ENCODE results near the gene ICAM2. TPM values are rescaled to one million over a fixed set of nuclear protein-coding genes. Genes with fewer than 3 reads are reported as not detected.

Gene ICAM2
- total RNA-seq, 4 donors from 2014 or later, result 39.7 to 82.4 (median 56.3) TPM

DNA sequence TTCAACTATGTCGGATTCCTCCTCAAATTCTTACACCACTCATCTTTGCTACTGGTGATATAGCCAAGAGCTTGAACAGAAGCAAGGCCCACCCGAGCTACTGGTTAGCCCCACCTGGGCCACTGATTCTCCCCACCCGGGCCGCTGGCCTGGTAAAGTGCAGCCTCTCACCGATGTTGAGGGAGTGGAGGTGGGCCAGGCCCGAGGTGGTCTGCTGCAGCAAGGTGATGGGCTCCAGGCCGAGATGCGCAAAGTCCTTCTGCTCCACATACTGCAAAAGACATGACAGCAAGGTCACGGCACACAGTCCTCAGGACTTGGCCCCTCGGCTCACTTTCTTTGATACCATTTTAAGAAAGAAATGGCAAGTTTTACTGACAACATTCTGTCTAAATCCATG, 32.7 kb upstream of the ICAM2 start:
- in situ Hi-C loops (cut with MboI; ENCODE audit: low sequenced_read_pairs in 4 of 4), result loop anchor here in 1 of 4 donors (25.0 kb wide), 1 partner anchor 234 kb away; no protein-coding TSS in a partner anchor
- H3K36me3 ChIP-seq, result peaks cover 0 to 82% of the 10 kb centered on the region in 2 donors

DNA sequence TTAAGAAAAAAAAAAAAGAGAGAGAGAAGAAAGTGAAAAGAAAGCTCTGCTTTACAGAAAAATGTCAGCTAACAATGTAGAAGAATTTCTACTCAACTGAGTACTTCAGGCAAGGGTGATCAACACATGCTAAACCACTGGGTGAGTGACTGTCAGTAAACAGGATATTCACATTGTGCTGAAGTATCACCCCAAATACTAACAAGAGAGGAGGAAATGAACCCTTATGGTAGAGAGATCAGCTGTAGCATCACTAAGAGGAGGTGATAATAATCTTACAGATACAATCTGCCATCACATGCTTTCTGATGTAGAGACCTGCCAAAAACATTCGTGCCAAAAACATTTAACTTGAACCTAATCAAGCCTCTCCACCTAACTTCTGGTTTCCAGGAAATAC, 30.7 kb upstream of the ICAM2 start:
- TF ChIP-seq, protein P1, sequence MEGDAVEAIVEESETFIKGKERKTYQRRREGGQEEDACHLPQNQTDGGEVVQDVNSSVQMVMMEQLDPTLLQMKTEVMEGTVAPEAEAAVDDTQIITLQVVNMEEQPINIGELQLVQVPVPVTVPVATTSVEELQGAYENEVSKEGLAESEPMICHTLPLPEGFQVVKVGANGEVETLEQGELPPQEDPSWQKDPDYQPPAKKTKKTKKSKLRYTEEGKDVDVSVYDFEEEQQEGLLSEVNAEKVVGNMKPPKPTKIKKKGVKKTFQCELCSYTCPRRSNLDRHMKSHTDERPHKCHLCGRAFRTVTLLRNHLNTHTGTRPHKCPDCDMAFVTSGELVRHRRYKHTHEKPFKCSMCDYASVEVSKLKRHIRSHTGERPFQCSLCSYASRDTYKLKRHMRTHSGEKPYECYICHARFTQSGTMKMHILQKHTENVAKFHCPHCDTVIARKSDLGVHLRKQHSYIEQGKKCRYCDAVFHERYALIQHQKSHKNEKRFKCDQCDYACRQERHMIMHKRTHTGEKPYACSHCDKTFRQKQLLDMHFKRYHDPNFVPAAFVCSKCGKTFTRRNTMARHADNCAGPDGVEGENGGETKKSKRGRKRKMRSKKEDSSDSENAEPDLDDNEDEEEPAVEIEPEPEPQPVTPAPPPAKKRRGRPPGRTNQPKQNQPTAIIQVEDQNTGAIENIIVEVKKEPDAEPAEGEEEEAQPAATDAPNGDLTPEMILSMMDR (IDR thresholded peaks at IDR 0.05 in 4 of 5, conservative IDR thresholded peaks at IDR 0.05 in 1 of 5), result no peak
- no peak for TF ChIP-seq POLR2A (IDR thresholded peaks at IDR 0.05)
- H3K27me3 ChIP-seq, result no peaks in the 10 kb centered on the region
- H3K4me3 ChIP-seq, result no peak overlapping the region
- intact Hi-C loops (cut with DNase I; ENCODE audit: low total_unique reads) (no loop called here), in situ Hi-C loops (cut with MboI; ENCODE audit: low sequenced_read_pairs in 4 of 4) (loop anchor here in 1 of 4 donors (25.0 kb wide), 1 partner anchor 236 kb away; no protein-coding TSS in a partner anchor)
- no peaks in the 10 kb centered on the region for H3K4me1 ChIP-seq
- peaks cover 0 to 87% of the 10 kb centered on the region in 2 donors for H3K36me3 ChIP-seq
- ATAC-seq (no peak), DNase-seq (no peak)
- no peak overlapping the region for H3K27ac ChIP-seq
- no peaks in the 10 kb centered on the region for H3K9me3 ChIP-seq

More for the DNA sequence above, 32.7 kb upstream of the ICAM2 start:
- Histone ChIP-seq H3K27me3 (no peaks in the 10 kb centered on the region), H3K4me1 (no peaks in the 10 kb centered on the region), H3K4me3 (no peak overlapping the region), H3K27ac (no peak overlapping the region), H3K9me3 (no peaks in the 10 kb centered on the region)
- DNase-seq (no peak), ATAC-seq (no peak)
- intact Hi-C loops (cut with DNase I; ENCODE audit: low total_unique reads), result no loop called here
- no peak for TF ChIP-seq POLR2A (IDR thresholded peaks at IDR 0.05)
- TF ChIP-seq, protein P1 (IDR thresholded peaks at IDR 0.05 in 4 of 5, conservative IDR thresholded peaks at IDR 0.05 in 1 of 5), result no peak

DNA sequence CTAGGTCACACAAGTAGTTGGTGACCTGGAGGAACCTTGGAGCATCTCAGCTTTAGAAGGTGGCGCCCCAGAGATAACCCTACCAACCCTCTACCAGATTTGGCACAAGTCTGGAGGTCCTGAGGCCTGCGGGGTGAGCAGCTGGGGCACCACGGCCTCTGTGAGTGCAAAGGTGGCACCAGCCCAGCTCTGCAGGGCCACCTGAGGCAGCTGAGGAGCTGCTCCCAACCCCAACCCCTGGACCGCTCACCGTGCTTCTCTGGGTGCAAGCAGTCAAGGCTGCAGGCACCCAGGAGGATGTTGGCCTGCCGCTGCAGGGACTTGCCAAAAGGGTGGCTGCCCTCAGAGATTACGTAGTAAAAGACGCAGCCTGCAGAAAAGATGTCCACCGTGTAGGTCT, 28.4 kb upstream of the ICAM2 start:
- H3K27me3 ChIP-seq, result no peaks in the 10 kb centered on the region
- peaks cover 0 to 87% of the 10 kb centered on the region in 2 donors for H3K36me3 ChIP-seq
- H3K4me1 ChIP-seq, result no peaks in the 10 kb centered on the region
- no peak for TF ChIP-seq POLR2A (IDR thresholded peaks at IDR 0.05)
- TF ChIP-seq, protein P1 (IDR thresholded peaks at IDR 0.05 in 4 of 5, conservative IDR thresholded peaks at IDR 0.05 in 1 of 5), result no peak
- DNase-seq (no peak), ATAC-seq (no peak)
- no peak overlapping the region for H3K4me3 ChIP-seq
- H3K9me3 ChIP-seq, result no peaks in the 10 kb centered on the region
- in situ Hi-C loops (cut with MboI; ENCODE audit: low sequenced_read_pairs in 4 of 4), result loop anchor here in 1 of 4 donors (25.0 kb wide), 1 partner anchor 238 kb away; no protein-coding TSS in a partner anchor
- intact Hi-C loops (cut with DNase I; ENCODE audit: low total_unique reads), result no loop called here
- no peak overlapping the region for H3K27ac ChIP-seq

DNA sequence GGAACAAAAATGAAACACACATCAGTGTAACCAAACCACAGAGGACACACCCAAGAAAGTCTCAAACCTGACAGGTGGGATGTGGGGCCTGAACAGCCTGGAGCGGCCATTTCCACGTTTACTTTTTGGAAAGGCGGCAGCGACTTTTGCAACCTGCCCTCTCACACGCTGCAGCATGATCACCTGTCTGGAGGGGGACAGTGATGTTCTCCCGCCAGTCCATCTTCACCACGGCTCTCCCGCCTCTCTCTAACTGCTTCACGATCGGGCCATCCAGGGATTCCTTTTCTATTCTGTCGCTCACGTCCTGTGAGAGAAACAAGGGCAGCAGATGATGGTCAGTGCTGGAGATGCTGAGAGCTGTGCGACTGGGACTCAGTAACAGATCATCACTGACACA, 24.7 kb upstream of the ICAM2 start:
- no peak overlapping the region for H3K4me3 ChIP-seq
- DNase-seq (no peak), ATAC-seq (no peak)
- in situ Hi-C loops (cut with MboI; ENCODE audit: low sequenced_read_pairs in 4 of 4), result loop anchor here in 1 of 4 donors (25.0 kb wide), 1 partner anchor 242 kb away; no protein-coding TSS in a partner anchor
- H3K27me3 ChIP-seq, result no peaks in the 10 kb centered on the region
- peaks cover 0 to 68% of the 10 kb centered on the region in 2 donors for H3K36me3 ChIP-seq
- H3K27ac ChIP-seq, result no peak overlapping the region
- no peaks in the 10 kb centered on the region for H3K4me1 ChIP-seq
- TF ChIP-seq, protein P1 (IDR thresholded peaks at IDR 0.05 in 4 of 5, conservative IDR thresholded peaks at IDR 0.05 in 1 of 5), result no peak
- no peak for TF ChIP-seq POLR2A (IDR thresholded peaks at IDR 0.05)
- intact Hi-C loops (cut with DNase I; ENCODE audit: low total_unique reads), result no loop called here
- H3K9me3 ChIP-seq, result no peaks in the 10 kb centered on the region
